ENCODE results near the gene CELF5.

Gene CELF5

DNA sequence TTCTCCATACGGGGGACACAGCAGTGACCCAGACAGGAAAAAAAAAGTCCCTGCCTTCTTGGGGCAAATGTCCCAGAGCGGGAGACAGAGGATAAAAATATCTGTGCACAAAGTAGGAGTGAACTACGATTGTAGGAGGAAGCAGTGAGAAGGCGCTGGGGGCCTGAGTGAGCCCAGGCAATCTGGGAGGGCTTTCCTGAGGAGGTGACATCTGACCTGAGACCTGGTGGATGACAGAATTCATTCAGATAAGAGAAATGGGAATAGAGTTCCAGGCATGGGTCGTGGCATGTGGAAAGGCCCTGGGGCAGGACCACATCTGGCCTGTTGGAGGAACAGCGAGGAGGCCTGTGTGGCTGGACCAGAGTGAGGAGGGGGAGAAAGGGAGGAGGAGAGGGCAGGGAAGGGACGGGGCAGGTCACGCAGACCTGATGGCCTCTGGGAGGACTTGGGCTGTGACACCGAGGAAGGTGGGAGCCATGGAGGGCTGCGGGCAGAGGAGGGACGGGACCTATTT is 91.7 kb downstream of the CELF5 start:
- TF ChIP-seq, protein P1, sequence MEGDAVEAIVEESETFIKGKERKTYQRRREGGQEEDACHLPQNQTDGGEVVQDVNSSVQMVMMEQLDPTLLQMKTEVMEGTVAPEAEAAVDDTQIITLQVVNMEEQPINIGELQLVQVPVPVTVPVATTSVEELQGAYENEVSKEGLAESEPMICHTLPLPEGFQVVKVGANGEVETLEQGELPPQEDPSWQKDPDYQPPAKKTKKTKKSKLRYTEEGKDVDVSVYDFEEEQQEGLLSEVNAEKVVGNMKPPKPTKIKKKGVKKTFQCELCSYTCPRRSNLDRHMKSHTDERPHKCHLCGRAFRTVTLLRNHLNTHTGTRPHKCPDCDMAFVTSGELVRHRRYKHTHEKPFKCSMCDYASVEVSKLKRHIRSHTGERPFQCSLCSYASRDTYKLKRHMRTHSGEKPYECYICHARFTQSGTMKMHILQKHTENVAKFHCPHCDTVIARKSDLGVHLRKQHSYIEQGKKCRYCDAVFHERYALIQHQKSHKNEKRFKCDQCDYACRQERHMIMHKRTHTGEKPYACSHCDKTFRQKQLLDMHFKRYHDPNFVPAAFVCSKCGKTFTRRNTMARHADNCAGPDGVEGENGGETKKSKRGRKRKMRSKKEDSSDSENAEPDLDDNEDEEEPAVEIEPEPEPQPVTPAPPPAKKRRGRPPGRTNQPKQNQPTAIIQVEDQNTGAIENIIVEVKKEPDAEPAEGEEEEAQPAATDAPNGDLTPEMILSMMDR (IDR thresholded peaks at IDR 0.05; ENCODE audit: low read depth, low read length): no peak
- no peak for DNase-seq (ENCODE audit: extremely low read depth, low read depth)

DNA sequence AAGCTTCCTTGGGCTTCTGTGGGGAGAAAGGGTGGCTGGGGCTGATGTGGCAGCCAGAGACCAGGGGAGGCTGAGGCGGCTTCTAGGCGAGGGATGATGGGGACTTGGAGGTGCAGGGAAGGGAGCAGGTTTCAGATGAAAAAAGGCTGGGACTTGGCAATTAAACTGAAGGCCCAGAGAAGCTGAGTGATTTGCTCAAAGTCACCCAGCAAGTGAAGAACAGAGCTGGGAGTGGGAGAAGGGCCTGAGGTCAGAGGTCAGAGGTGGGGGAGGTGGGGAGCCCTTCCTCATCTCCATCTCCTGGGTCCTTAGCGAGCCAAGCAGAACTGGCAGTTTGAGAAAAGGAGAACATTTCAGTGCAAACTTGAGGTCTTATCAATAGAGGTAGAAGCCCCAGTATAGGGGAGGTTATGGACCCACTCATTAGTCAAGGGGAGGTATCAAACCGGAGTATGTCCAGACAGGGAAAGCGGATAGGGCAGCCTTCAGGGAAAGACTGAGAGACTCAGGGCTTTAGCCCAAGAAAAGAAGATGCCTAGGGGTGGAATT is 92.3 kb downstream of the CELF5 start:
- no peak for DNase-seq (ENCODE audit: extremely low read depth, low read depth)
- TF ChIP-seq, protein P1 (IDR thresholded peaks at IDR 0.05; ENCODE audit: low read depth, low read length): no peak

DNA sequence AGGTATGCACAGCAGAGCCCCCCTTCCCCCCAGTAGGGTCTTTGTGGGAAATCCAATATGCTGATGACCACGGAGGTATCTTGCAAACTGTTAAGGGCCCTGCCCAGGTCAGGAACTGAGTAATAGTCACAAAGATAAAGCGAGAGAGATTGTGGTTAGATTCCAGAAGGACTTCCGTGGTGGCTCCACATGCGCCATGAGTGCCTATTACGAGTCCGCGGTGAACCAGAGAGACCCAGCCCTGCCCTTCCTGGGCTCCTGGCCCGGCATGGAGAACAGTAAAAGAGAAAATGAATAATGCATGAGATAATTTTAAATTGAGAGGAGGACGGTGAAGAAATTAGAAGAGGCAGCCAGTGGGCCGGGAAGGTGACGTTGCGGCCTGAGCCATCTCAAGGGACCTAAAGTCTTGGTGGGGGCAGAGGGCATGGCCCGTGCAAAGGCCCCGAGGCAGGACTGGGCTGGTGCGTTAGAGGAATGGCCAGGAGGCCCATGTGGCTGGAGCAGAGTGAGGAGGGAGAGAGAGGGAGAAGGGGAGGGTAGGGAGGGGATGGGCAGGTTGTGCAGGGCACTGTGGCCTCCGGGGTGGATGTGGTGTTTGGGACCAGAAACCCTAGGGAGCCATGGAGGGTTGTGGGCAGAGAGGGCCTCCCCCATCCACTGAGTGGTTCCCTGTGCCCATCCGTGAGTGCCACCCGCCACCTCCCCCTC is 95.3 kb downstream of the CELF5 start:
- TF ChIP-seq, protein P1 (IDR thresholded peaks at IDR 0.05; ENCODE audit: low read depth, low read length): no peak
- no peak for DNase-seq (ENCODE audit: extremely low read depth, low read depth)

DNA sequence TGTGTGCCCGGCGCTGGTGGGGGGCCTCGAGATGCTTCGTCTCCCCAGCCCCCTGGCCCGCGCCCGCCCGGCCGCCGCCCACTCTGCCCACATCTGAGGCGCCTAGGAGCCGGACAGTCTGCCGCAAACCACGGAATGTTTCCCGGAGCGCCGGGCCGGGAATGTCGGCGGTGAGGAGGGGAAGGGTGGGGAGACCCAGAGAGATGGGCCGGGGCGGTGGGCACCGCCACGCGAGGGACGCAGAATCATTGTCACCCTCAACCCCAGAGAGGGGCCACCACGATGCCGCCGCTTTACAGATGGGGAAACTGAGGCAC is 95.9 kb downstream of the CELF5 start:
- no peak for DNase-seq (ENCODE audit: extremely low read depth, low read depth)
- TF ChIP-seq, protein P1 (IDR thresholded peaks at IDR 0.05; ENCODE audit: low read depth, low read length): no peak

DNA sequence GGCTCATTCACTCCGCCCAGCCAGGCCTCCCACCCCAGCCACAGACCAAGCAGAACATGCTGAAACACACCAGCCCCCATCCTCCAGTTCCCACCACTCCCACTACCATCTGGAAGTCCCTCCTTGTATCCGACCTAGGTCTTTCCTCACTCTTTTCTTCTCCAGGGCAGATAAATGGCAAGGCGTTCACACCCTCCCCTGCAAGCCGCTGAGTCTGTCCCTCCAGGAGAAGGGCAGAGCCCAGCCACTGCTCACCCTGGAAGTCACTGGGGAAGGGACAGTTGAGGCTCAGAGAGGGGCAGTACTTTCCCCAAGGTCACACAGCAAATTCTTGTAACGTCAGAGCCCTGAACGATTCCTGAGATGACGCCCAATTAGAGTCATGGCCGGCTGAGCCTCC is 96.4 kb downstream of the CELF5 start:
- no peak for DNase-seq (ENCODE audit: extremely low read depth, low read depth)
- TF ChIP-seq, protein P1 (IDR thresholded peaks at IDR 0.05; ENCODE audit: low read depth, low read length): no peak

DNA sequence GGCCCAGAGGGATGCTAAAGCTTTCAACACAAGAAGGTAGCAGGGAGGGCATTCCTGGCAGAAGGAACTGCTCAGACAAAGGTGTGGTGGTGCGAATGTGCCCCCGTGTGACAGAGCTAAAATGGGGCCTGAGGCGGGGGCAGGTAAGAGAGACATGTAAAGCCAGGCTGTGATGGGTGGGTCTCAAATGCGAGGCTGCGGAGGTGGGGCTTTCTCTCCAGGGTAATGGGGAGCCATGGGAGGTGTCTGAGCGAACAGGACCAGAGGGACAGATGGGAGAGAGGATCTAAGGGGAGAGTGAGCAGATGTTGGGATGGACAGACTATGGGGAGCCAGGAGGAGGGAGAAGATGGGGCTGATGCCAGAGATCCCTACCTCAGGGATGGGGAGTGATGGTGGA is 97.2 kb downstream of the CELF5 start:
- DNase-seq (ENCODE audit: extremely low read depth, low read depth): no peak
- TF ChIP-seq, protein P1 (IDR thresholded peaks at IDR 0.05; ENCODE audit: low read depth, low read length): no peak

DNA sequence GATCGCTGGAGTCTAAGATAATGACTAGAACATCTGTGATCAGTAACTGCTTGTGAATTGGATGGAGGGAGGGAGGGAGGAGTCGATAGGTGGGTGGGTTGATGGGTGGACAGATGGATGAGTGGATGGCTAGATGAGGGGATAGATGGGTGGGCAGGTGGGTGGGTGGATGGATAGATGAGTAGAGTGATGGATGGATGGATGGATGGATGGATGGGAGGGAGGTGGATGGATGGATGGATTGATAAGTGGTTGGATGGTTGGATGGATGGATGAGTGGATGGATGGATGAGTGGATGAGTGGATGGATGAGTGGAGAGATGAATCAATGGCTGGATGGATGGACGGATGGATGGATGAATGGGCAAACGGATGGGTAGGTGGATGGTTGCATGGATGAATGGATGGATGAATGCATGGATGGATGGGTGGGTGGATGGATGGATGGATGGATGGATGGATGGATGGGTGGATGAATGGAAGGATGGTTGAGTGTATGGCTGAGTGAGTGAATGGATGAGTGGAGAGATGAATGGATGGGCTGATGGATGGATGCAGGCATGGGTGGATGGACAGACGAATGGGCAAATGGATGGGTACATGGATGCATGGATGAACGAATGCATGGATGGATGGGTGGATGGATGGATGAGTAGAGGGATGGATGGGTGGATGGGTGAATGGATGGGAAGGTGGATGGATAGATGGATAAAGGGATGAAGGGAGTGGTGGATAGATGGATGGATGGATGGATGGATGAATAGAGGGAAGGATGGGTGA is 97.9 kb downstream of the CELF5 start:
- DNase-seq (ENCODE audit: extremely low read depth, low read depth): no peak
- TF ChIP-seq, protein P1 (IDR thresholded peaks at IDR 0.05; ENCODE audit: low read depth, low read length): no peak
